ENCODE results near the gene FIZ1.

Gene FIZ1

DNA sequence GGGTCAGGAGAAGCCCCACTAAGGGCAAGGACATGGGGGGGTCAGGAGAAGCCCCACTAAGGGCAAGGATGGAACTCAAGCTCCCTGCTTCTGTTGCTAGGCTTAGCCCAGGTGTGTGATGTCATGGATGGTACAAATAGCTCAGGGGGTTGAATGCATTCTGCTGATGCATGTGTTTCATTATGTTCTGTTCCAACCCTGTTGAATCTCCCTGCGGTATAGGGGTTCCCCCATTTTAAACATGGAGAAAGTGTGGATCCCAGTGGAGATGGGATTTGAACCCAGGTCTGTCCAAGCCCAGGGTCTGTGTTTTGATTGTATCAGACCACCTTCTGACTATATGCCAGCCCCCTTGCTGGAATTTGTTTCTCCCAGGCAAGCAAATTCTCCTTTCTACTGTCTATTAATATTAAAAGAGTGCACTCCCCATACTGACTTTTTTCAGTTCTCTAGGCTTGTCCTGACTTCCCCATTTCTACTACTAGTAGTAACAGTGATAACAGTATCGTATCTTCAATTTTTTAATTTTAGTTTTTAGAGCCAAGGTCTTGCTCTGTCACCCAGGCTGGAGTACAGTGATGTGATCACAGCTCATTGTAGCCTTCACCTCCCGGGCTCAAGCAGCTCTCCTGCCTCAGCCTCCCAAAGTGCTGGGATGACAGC is 12.8 kb upstream of the FIZ1 start:
- no peak for DNase-seq

DNA sequence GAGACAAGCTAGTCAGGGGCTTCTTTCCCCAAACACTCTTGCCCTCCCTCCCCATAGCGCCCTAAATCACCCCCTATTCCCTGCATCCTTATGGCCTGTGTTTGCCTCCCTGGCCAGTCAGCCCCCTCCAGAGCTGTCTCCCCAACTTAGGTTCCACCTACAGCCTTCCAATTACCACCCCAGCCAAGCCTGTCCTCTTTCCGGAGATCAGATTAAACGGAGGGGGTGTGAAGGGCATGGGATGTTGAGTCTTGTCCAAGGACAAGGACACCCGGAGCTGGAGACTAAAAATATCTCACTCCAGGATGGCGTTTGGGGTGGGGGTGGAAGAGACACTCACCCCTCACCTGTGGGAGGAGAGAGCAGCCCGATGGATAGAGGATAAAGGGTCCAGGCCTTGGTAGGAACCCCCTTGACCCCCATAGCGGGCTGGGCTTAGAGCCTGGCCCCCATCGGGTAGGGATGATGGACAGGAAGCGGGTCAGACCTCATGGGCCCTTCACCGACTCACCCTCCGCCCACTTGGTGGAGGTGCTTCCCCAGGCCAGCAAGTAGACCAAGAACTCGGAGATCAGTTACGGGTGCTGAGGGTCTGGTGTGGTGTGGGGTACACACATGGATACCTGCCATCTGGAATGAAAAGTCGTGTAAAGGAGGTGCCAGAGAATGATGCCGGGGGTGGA is 12.1 kb upstream of the FIZ1 start:
- no peak for DNase-seq

DNA sequence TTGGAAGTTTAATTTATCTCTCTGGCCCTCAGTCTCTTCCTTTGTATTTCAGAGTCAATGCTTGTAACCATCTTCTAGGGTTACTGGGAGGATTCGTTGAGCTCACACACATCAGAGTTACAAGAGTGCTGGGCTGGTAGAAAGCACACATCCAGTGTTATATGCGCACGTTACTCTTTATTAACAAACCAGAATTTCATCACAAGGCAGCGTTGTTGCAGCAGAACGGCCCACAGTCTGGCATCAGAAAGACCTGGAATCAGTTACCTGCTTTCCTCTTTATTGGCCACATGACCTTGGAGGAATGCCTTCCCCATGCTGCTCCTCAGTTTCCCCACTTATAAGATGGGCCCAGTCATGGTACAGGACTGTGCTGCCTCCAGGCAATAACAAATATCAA is 10.0 kb upstream of the FIZ1 start:
- no peak for DNase-seq

DNA sequence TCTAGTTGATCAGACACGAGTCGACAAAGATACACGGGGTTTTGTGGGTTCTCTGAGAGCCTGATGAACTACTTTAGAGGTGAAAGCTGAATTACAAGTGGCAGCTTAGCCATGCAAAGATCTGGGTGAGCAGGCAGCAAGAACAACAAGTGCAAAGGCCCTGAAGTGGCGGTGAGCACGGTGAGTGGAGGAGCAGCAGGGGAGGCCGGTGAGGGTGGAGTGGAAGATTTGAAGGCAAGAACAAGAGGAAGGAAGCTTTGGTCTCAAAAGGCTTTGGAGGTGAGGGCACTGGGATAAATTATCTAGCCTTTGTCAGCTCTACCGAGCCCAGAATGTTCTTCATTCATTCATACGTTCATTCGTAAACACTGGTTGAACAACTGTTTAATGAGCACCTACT is 7.5 kb upstream of the FIZ1 start:
- no peak for DNase-seq

DNA sequence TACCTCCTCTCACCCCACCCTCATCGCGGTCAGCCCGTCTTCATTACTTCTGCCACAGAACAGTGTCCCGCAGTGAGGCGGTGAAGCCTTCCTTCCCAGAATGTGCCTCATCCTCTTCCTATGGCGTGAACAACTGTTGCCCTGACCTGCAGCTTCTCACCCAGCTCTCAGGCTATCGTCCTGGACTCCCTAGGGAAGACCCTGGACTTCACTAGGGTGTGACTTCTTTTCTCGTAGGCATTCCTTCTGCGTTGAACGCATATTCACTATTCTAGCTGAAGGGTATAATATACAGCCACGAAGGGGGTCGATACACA is 7.1 kb upstream of the FIZ1 start:
- no peak for DNase-seq

DNA sequence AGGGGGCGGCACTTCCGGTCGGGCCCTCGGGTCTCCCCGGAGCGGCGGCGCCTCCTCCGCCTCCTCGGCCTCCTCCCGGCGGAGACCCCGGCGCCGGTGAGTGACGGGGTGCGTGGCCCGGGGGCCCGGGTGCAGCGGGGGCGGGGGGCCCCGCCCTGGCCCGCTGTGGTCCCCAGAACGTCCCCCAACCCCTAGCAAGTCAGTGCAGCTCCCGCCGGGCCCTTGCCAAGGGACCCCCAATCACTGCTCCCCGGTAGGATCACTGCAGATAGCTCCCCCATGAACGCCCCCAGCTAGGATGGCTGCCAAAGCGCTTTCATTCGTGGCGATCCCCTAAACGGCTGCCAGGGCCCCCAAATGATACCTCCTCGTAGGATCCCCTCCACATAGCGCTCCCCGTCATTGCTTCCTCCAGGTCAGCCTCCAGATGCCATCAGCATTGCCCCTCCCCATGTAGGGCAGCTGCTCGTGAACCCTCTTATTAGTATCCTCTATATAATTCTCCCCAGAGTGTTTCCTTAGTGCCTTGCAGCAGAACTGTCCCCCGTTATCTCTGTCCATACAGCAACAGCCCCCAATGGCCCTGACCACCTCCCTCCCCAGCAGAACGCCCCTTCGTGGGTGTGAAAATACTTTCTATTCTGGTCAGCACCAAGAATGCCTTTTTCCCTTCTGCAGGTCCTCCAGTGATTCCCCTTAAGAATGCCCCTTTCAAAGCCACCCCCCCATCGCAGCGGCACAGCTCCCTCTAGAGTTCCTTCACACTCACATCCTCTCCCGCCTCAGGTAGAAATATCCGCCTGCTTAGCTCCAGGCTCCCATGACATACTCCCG is 6.5 kb upstream of the FIZ1 start, which contains the start of gene ZNF865:
ZNF865 (plus strand) TSS at position 11 of the 834 bp plus-strand sequence. CDS start 7,972 bp downstream, outside the sequence.
- peak in 1 of 2 experiments; percentile 79 for DNase-seq

DNA sequence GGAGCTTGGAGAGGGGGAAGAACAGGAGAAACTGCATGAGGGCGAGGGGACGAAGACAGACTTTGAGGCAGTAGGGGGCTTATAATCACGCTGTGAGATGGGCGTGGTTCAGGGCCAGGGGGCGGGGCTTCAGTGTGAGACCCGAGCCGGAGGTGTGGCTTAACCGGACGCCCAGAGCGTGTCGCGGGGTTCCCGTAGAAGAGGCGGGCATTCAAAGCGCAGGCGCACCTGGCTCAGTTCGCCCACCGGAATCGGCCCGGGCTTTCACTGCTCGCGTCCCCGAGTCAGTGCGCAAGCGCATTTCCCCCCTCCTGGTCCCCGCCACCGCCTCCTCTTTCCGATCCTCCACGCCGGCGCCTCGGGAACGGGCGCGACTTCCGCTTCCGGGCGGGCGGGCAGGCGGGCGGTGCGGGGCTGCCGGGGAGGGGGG is 5.9 kb upstream of the FIZ1 start:
- peak; percentile 86 to 90 for DNase-seq

DNA sequence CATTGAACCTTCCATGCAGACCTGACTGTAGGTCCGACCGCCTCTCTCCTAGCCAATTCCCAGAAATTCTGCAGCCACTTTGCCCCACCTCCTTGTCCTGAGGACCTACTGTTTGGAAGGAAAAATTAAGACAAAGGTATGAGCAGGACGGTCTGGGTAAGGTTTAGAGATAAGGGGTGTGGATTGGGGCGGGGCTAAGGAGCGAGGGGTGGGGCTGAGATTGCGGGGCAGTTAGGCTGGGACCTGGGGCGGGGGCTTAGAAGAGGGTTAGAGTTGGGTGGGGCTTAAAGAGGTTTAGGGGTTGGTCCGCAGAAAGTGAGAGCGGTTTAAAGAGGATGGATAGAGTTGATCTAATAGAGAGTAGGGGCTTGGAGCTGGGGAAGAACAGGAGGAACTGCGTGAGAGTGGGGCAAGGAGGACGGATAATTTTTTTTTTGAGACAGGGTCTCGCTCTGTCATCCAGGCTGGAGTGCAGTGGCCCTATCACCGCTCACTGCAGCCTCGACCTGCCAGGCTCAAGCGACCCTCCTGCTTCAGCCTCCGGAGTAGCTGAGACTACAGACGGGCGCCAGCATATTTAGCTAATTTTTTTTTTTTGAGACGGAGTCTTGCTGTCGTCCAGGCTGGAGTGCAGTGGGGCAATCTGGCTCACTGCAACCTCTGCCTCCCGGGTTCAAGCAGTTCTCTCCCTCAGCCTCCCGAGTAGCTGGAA is 4.4 kb upstream of the FIZ1 start:
- DNase-seq: no peak

DNA sequence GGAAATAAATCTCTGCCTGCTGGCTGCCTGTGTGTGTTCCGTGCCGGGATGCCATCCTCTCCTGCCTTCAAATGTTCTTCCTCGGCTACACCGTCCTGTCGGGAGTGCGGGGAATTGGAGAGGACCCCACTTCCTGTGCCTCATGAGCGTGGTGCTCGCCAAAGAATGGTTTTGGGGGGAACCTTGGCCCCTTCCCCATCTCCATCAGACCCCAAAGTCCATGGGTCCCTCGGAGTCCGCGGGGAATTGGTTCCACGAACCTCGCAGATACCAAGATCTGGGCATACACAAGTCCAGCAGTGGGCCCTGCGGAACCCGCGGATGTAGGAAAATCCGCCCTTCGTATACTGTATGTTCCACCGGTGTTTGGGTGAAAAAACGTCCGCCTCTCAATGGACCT is 3.8 kb upstream of the FIZ1 start:
- no peak for DNase-seq

DNA sequence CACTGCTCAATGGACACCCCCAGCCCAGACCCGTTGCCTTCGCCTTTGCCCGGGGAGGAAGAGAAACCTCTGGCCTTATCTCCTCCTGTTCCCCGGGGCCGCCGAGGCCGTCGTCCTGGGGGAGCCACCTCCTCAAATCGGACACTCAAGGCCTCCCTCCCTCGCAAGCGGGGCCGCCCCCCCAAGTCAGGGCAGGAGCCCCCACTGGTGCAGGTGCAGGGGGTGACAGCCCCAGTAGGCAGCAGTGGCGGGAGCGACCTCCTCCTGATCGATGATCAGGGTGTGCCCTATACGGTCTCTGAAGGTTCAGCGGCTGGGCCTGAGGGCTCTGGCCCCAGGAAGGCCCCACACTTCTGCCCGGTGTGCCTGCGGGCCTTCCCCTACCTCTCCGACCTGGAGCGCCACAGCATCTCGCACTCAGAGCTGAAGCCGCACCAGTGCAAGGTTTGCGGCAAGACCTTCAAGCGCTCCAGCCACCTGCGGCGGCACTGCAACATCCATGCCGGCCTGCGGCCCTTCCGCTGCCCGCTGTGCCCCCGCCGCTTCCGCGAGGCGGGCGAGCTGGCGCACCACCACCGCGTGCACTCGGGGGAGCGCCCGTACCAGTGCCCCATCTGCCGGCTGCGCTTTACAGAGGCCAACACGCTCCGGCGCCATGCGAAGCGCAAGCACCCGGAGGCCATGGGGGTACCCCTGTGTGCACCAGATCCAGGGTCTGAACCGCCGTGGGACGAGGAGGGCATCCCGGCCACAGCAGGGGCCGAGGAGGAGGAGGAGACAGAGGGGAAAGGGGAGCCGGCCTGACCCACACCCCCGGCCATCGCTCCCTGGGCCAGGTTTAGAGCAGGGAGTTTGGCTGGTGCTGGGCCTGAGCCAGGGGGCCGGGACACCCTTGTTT is 3.0 kb upstream of the FIZ1 start:
- no peak for DNase-seq

DNA sequence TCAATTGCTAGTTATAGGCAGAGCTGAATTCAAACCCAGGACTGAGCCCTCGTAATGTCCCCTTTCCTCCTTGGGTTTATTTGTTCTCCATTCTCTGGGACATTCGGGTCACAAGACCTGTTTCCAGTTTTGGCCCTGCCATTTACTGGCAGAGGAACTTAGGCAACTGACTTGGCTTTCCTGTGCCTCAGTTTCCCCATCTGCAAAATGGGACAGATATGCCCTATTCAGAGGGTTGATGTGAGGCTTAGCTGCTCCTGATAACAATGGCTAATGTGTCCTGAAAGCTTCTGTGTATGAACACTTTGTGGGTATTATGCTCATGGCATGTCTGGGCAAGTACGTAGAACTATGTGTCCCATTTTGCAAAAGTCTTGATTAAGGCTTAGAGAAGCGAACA is 1.8 kb upstream of the FIZ1 start:
- no peak for DNase-seq

DNA sequence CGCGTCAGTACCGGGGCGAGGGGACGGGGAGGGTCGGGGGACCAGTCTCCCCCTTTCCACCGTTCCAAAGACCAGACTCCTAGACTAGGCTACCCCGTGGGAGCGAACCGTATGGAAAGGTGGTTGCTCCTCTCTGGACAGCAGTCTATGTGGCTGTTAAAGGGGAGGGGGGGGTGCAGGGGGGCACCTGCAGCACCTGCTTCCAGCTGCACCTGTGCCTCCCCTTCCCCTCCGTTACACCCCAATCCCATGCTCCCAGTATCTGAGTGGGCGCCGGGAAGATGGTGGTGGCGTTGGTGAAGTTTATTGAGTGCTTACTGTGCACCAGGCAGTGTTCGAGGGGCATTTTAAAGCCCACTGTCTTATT is 1.3 kb upstream of the FIZ1 start:
- DNase-seq: no peak

DNA sequence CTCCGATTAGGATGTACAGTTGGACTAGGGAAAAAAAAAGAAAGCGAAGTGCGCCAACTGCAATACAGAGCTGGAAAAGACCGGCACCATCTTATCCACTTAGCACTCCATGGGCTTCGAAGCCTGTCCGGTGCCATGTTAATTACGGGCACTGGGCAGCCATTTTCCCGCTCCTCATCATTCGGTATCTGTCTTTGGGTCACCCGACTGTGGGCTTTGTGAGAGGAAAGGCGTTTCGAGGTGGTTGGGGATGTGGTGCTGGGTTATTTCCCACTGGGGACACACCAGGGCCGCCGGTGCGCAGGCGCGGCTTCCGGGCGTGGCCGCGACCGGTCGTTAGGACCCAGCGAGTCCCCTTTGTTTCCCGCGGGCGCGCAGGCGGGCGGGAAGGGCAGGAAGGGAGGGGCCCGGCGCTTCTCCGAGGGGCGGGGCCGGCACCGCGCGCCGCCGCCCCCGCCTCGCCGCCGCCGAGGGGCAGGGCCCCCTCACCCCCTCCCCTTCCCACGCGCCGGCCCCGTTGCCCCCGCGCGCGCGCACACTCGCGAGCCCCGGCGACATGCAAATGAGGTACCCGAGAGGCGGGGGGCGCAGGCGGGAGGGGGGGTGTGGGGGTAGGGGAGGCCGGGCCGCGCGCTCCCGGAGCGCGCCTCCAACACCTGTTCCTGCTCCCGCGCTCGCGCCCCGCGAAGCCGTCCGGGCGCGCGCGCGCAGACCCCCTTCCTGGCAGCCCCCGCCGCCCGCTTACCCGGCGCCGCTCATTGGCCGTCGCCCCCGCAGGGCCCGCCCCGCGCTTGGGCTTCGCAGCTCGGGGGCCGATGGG is 735 bp upstream of the FIZ1 start, which contains the start of gene ZNF524:
ZNF524 (plus strand) TSS at position 447 of the 820 bp plus-strand sequence. CDS start 1,825 bp downstream, outside the sequence.
- DNase-seq: peak; percentile 39 to 85

DNA sequence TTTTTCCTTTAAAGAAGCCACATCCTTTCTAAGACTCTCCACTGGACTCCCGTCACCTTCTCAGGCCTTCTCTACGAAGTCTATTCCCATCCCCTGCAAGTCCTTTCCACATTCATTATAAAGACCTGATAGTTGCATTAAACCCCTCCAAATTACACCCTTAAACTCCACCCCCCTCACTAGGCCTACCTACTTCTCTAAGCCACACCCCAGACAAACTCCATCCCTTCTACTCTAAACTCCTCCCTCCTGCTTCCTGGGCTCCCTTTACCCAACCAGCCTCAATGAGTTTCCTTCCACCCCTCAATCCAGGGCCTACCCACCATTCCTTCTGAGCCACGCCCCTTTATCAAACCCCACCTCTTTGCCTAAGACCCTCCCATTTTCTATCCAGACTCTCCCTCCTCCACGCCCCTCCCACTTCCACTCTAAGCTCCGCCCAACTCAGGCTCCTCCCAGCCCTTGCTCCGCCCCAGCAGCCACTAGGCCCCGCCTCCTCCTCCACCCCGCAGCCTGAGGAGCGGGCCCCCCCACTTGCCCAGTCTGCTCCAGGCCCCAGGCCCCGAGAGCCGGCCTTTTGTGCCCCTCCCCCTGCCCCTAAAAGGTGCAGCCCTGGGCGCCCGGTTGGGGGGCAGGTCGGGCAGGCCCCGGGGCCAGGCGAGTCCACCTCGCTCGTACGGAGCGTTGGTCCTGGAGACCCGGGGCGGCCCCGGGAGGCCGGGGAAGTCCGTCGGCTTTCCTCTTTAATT is 424 bp downstream of the FIZ1 start:
- DNase-seq: peak; percentile 44 to 81

DNA sequence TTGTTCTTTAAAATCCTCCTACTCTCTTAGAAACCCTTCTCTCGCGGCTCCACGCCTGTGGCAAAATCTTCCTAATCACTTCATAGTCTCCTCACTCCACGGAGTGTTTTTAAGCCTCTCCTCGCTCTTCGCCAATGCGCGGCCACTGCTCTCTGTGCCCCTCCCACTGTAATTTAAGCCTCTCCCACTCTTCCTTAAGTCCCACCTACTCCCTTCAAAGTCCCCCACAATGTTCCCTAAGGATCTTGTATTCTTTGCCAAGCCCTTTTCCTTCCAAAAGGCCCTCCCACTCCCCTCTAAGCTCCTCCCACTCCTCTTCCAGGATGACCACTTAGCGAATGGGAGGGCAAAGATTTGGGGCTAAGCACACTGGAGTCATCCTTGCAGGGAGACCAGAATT is 1.3 kb downstream of the FIZ1 start:
- DNase-seq: no peak

DNA sequence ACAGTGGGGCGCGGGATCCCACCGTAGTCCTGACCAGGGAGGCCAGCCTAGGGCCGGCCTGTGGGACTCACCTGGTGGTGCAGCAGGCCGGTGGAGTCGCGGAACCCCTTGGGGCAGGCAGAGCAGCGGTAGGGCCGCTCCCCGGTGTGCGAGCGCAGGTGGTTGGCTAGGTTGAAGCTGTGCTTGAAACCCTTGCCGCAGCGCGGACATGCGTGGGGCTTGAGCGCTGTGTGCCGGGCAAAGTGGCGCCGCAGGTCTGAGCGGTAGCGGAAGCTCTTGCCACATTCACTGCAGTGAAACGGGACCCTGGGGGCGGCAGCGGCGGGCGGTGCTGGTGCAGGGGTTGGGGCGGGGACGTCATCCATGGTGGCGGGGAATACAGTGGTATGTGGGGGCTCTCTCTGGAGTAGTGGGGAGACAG is 1.8 kb downstream of the FIZ1 start:
- DNase-seq: no peak

DNA sequence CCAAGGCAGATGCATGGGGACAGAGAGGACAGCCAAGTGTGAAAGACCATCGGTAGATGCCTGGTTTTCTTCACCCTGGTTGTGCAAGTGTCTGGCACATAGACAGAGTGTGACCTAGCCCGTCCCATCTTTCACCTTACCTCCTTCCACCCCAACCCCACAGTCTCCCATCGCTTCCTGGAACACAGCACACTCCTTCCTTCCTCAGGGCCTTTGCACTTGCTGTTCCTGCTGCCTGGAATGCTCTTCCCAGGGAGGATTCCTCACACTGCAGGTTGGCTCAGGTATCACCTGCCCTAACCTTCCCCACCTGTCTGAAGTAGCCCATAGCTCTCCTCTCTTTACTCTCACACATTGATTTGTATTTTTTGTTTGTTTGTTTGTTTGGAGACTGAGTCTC is 3.0 kb downstream of the FIZ1 start:
- no peak for DNase-seq

DNA sequence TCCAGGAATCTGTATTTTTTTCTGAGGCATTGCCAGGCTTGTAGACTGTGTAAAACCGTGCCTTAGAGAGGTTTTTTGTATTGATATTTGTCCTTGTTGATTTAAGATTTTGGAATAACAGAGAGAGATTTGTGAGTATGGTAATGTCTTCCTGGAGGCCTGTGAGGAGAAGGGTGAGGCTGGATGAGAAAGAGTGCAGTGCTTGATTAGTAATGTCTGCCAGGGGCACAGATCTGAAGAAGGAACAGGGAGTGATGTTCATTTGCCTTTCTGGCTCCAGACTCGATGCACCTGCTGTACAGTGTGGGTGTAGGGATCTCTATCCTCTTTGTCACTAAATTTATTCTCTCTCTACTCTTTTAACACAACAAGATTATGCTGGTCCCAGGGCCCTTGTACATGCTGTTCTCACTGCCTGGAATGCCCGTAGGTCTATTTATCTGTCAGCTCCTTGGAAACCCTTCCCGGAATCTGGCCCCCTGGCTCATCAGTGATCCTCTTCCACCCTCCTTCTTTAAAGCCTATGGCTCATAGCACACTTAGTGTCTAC is 4.2 kb downstream of the FIZ1 start:
- DNase-seq: no peak

DNA sequence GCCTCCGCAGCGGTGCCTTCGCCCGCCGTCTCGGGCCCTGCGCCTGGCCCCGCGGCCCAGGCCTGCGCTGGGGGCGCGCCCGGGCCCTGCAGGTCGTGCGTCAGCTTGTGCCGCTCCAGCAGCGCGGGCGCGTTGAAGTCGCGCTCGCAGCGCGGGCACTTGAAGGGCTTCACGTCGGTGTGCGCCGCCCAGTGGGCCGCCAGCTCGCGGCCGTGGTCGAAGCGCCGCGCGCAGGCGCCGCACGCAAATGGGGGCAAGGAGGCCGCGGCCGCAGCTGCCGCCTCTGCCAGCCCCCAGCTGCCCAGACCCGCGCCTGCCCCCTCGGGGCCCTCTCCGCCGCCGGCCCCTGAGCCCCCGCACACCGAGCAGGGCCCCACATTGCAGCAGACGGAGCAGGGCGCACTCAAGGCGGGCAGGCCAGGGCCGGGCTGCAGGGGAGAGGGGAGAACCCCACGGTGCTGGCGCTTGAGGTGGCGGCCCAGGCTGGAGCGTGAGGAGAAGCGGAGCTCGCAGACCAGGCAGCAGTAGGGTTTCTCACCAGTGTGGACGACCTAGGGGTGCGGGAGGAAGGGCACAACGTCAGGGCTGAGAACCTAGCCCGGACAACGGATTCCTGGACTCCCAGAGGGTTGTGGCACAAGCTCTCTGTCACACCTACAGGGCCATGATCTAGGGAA is 6.1 kb downstream of the FIZ1 start:
- DNase-seq: no peak

All from SW 1271 (cell line).